SK-N-SH (cell line): ENCODE results near the gene LTK. TPM values are rescaled to one million over a fixed set of nuclear protein-coding genes. Genes with fewer than 3 reads are reported as not detected.
A peak's percentile ranks its signal among the peaks of the same experiment; 100 is the strongest.

Experiments
- CTCF ChIA-PET: fragments of 300-600, 350-600 bp; formaldehyde crosslinking; extraction: SDS; loops from one replicate; lab custom pipeline; 2021; lab: Yijun Ruan, JAX
- POLR2A ChIA-PET: fragments of 350-600 bp; sonication (Branson Sonifier 250); formaldehyde crosslinking; extraction: SDS; loops from one replicate; lab custom pipeline; 2020; ENCODE audit warnings: antibody characterized with exemption, inconsistent platforms; lab: Yijun Ruan, JAX
- DNase-seq: peaks from one replicate; pipeline ENCODE4 v3.0.0; 2012
- H2AFZ ChIP-seq: fragments of 200-600 bp; sonication (generic); 2 replicates; pipeline ENCODE4 v1.8.1; 2016; ENCODE audit warnings: antibody characterized with exemption, mild to moderate bottlenecking, low read depth
- H3F3A ChIP-seq: fragments of 200-600 bp; sonication (generic); replicated peaks from 2 replicates; pipeline ENCODE3; 2016; ENCODE audit warnings: antibody characterized with exemption, mild to moderate bottlenecking; ENCODE audit not compliant: insufficient read depth
- H3K27ac ChIP-seq, 2 experiments: fragments of 200-500 bp in 1 of 2; fragments of 200-600 bp in 1 of 2; sonication (Bioruptor generic) in 1 of 2; sonication (generic), shearing (Covaris generic) in 1 of 2; 2 replicates each; pipeline versions ENCODE4 v1.5.1 to v1.6.1; 2014 to 2016; ENCODE audit warnings: low read depth in 2 of 2, inconsistent platforms in 1 of 2, low read length in 1 of 2, mild to moderate bottlenecking in 1 of 2, mixed read lengths in 1 of 2
- H3K27me3 ChIP-seq: fragments of 200-600 bp; sonication (generic), shearing (Covaris generic); 2 replicates; pipeline ENCODE4 v1.6.1; 2016; ENCODE audit warnings: mixed run types; ENCODE audit not compliant: insufficient read depth
- H3K36me3 ChIP-seq, 2 experiments: fragments of 200-500 bp in 1 of 2; fragments of 200-600 bp in 1 of 2; sonication (Bioruptor generic) in 1 of 2; sonication (generic) in 1 of 2; replicated peaks in 1 of 2; 2 replicates each; pipeline versions ENCODE3 to v1.5.1; 2014 to 2016; ENCODE audit warnings: low read length in 1 of 2, mild to moderate bottlenecking in 1 of 2; ENCODE audit not compliant: insufficient read depth in 2 of 2, control insufficient read depth in 1 of 2
- H3K4me1 ChIP-seq, 2 experiments: fragments of 200-500 bp in 1 of 2; fragments of 200-600 bp in 1 of 2; sonication (Bioruptor generic) in 1 of 2; sonication (generic), shearing (Covaris generic) in 1 of 2; 2 replicates each; pipeline versions ENCODE4 v1.5.1 to v1.6.1; 2014 to 2016; ENCODE audit warnings: low read depth in 1 of 2, low read length in 1 of 2, mixed run types in 1 of 2; ENCODE audit not compliant: insufficient read depth in 2 of 2, control insufficient read depth in 1 of 2
- H3K4me2 ChIP-seq: fragments of 200-600 bp; sonication (generic), shearing (Covaris generic); 2 replicates; pipeline ENCODE4 v1.6.1; 2017; ENCODE audit warnings: mixed run types
- H3K4me3 ChIP-seq, 2 experiments: fragments of 200-500 bp in 1 of 2; fragments of 200-600 bp in 1 of 2; sonication (Bioruptor generic) in 1 of 2; sonication (generic), shearing (Covaris generic) in 1 of 2; 2 replicates each; pipeline versions ENCODE4 v1.5.1 to v1.8.1; 2014 to 2016; ENCODE audit warnings: low read depth in 2 of 2, inconsistent platforms in 1 of 2, low read length in 1 of 2, mild to moderate bottlenecking in 1 of 2, mixed read lengths in 1 of 2, moderate library complexity in 1 of 2
- H3K79me2 ChIP-seq: fragments of 200-600 bp; sonication (generic); 2 replicates; pipeline ENCODE4 v1.8.1; 2017; ENCODE audit warnings: mild to moderate bottlenecking; ENCODE audit not compliant: insufficient read depth
- H3K9ac ChIP-seq: fragments of 200-600 bp; sonication (generic); 2 replicates; pipeline ENCODE4 v1.6.1; 2017; ENCODE audit warnings: mixed run types
- H3K9me2 ChIP-seq: fragments of 200-600 bp; sonication (generic); 2 replicates; pipeline ENCODE4 v1.6.1; 2017; ENCODE audit warnings: mixed run types
- H3K9me3 ChIP-seq: fragments of 200-600 bp; sonication (generic); 2 replicates; pipeline ENCODE4 v1.6.1; 2017; ENCODE audit warnings: mixed run types, mild to moderate bottlenecking, moderate library complexity
- H4K20me1 ChIP-seq: fragments of 200-600 bp; sonication (generic); 2 replicates; pipeline ENCODE4 v1.6.1; 2017; ENCODE audit warnings: mild to moderate bottlenecking, mixed run types; ENCODE audit not compliant: insufficient read depth
- CHD2 ChIP-seq: fragments of 150-350 bp; IDR thresholded peaks from 2 replicates; pipeline ENCODE4 v1.6.1; 2018; ENCODE audit warnings: low read length; ENCODE audit not compliant: partially characterized antibody
- EP300 ChIP-seq, 2 experiments: IDR thresholded peaks; 2 replicates each; pipeline versions ENCODE4 v1.4.0 to v1.6.1; 2012; ENCODE audit warnings: borderline replicate concordance in 1 of 2, low read depth in 1 of 2, low read length in 1 of 2
- FOSL2 ChIP-seq: IDR thresholded peaks from 2 replicates; pipeline ENCODE4 v1.4.0; 2012; ENCODE audit warnings: low read depth, mild to moderate bottlenecking, moderate library complexity, borderline replicate concordance
- FOXJ3 ChIP-seq: sonication (generic); formaldehyde crosslinking; IDR thresholded peaks from 2 replicates; pipeline ENCODE4 v1.5.1; 2020; ENCODE audit warnings: mild to moderate bottlenecking, missing genetic modification reagents
- GABPA ChIP-seq: IDR thresholded peaks from 2 replicates; pipeline ENCODE4 v1.4.0; 2012; ENCODE audit warnings: low read depth, mild to moderate bottlenecking
- GATA2 ChIP-seq: sonication (generic); formaldehyde crosslinking; IDR thresholded peaks from 2 replicates; pipeline ENCODE4 v1.5.0; 2020; ENCODE audit warnings: mild to moderate bottlenecking, missing genetic modification reagents
- NFIC ChIP-seq: IDR thresholded peaks from 2 replicates; pipeline ENCODE4 v1.4.0; 2012; ENCODE audit warnings: borderline replicate concordance
- POLR2AphosphoS5 ChIP-seq: IDR thresholded peaks from 2 replicates; pipeline ENCODE4 v1.6.1; 2012; ENCODE audit warnings: low read depth, low read length
- RFX5 ChIP-seq: IDR thresholded peaks from 2 replicates; pipeline ENCODE4 v1.6.1; 2012; ENCODE audit warnings: mild to moderate bottlenecking, improper control_type of control experiment, low read length
- SIN3A ChIP-seq: IDR thresholded peaks from 2 replicates; pipeline ENCODE4 v1.6.1; 2012; ENCODE audit warnings: low read depth, mild to moderate bottlenecking, low read length, moderate library complexity, borderline replicate concordance
- TCF12 ChIP-seq: IDR thresholded peaks from 2 replicates; pipeline ENCODE4 v1.4.0; 2012
- YY1 ChIP-seq: IDR thresholded peaks from 2 replicates; pipeline ENCODE4 v1.4.0; 2012; ENCODE audit warnings: low read depth, mild to moderate bottlenecking
- WGBS: methylation state at CpG from one replicate; pipeline ENCODE4 v1.1.6; 2017; ENCODE audit warnings: low lambda C conversion rate; 5-methylcytosine and 5-hydroxymethylcytosine counted together
- polyA plus RNA-seq, 3 experiments: library from polyadenylated mRNA; depleted of rRNA; stranded (reverse); fragments of >200 nt; gene quantifications; 2 replicates each; pipeline ENCODE4 v1.2.3, GENCODE V29; 2012
- TF ChIP-seq, protein P1 (sequence below): IDR thresholded peaks from 2 replicates; pipeline ENCODE4 v1.4.0; 2012; ENCODE audit warnings: low read depth, borderline replicate concordance
- TF ChIP-seq, protein P2 (sequence below): IDR thresholded peaks from 2 replicates; pipeline ENCODE4 v1.6.1; 2012; ENCODE audit warnings: mild to moderate bottlenecking, low read depth, low read length, moderate library complexity
- TF ChIP-seq, protein P3 (sequence below): fragments of 150-350 bp; IDR thresholded peaks from 2 replicates; pipeline ENCODE4 v1.6.1; 2016; ENCODE audit warnings: mild to moderate bottlenecking, low read depth, low read length

LTK gene
- polyA plus RNA-seq, 1 of the 3 experiments (the other 2 are of a cell fraction) = 0.07 TPM

DNA sequence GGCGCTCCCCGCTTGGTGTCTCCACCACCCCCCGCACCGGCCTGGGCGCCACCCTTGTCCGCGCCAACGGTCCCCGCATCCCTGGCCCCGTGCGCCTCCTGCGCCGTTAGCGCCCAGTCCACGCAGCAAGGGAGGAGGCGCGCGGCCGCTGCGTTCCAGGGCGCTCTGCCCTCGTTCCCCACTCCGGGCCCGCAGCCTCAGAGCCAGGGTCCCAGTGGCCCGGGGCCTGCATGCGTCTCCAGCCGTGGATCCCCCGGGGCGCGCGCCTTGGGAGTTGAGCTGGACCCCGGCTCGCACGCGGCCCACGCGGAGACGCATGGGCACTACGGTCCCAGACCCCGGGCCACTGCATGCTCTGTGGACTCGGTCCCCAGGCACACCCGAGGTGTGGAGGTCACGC is 27.3 kb downstream of the LTK start:
- Histone ChIP-seq H3K4me1 (no peaks in the 10 kb centered on the region), H3K9me2 (no peaks in the 10 kb centered on the region), H2AFZ (no peak overlapping the region)
- POLR2A ChIA-PET = no interaction called here
- peak; percentile 28 for DNase-seq
- no peak for TF ChIP-seq GABPA
- no peak for TF ChIP-seq RFX5
- TF ChIP-seq FOXJ3 (CRISPR knock-in tag) = no peak
- TF ChIP-seq NFIC = no peak
- no peak for TF ChIP-seq SIN3A
- no peak for TF ChIP-seq GATA2 (CRISPR knock-in tag)
- no peak for TF ChIP-seq CHD2
- no peak for TF ChIP-seq YY1
- TF ChIP-seq, protein P1, sequence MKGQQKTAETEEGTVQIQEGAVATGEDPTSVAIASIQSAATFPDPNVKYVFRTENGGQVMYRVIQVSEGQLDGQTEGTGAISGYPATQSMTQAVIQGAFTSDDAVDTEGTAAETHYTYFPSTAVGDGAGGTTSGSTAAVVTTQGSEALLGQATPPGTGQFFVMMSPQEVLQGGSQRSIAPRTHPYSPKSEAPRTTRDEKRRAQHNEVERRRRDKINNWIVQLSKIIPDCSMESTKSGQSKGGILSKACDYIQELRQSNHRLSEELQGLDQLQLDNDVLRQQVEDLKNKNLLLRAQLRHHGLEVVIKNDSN = no peak
- TF ChIP-seq, protein P2, sequence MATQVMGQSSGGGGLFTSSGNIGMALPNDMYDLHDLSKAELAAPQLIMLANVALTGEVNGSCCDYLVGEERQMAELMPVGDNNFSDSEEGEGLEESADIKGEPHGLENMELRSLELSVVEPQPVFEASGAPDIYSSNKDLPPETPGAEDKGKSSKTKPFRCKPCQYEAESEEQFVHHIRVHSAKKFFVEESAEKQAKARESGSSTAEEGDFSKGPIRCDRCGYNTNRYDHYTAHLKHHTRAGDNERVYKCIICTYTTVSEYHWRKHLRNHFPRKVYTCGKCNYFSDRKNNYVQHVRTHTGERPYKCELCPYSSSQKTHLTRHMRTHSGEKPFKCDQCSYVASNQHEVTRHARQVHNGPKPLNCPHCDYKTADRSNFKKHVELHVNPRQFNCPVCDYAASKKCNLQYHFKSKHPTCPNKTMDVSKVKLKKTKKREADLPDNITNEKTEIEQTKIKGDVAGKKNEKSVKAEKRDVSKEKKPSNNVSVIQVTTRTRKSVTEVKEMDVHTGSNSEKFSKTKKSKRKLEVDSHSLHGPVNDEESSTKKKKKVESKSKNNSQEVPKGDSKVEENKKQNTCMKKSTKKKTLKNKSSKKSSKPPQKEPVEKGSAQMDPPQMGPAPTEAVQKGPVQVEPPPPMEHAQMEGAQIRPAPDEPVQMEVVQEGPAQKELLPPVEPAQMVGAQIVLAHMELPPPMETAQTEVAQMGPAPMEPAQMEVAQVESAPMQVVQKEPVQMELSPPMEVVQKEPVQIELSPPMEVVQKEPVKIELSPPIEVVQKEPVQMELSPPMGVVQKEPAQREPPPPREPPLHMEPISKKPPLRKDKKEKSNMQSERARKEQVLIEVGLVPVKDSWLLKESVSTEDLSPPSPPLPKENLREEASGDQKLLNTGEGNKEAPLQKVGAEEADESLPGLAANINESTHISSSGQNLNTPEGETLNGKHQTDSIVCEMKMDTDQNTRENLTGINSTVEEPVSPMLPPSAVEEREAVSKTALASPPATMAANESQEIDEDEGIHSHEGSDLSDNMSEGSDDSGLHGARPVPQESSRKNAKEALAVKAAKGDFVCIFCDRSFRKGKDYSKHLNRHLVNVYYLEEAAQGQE = no peak
- no peak for TF ChIP-seq EP300 (IDR thresholded peaks at IDR 0.05; ENCODE audit: borderline replicate concordance in 1 of 2, low read depth in 1 of 2, low read length in 1 of 2)
- TF ChIP-seq POLR2AphosphoS5 = no peak
- TF ChIP-seq TCF12 = no peak
- TF ChIP-seq, protein P3, sequence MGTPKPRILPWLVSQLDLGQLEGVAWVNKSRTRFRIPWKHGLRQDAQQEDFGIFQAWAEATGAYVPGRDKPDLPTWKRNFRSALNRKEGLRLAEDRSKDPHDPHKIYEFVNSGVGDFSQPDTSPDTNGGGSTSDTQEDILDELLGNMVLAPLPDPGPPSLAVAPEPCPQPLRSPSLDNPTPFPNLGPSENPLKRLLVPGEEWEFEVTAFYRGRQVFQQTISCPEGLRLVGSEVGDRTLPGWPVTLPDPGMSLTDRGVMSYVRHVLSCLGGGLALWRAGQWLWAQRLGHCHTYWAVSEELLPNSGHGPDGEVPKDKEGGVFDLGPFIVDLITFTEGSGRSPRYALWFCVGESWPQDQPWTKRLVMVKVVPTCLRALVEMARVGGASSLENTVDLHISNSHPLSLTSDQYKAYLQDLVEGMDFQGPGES = no peak
- TF ChIP-seq FOSL2 = no peak
- TF ChIP-seq, all 33 proteins: peak for 0
- no peak overlapping the region for H3K9ac ChIP-seq
- H3K79me2 ChIP-seq = no peaks in the 10 kb centered on the region
- H3K27me3 ChIP-seq = no peaks in the 10 kb centered on the region
- peaks cover 4% of the 10 kb centered on the region for H3F3A ChIP-seq
- H3K27ac ChIP-seq = no peak overlapping the region
- no peaks in the 10 kb centered on the region for H3K9me3 ChIP-seq
- CTCF ChIA-PET = interaction anchor here (1.1 kb wide), 1 partner anchor 20 kb away, joined by 4 read pairs; no protein-coding TSS in a partner anchor
- no peak overlapping the region for H3K4me2 ChIP-seq
- H4K20me1 ChIP-seq = no peaks in the 10 kb centered on the region
- 96% methylated on average over 42 of the region's 43 CpGs for WGBS
- H3K36me3 ChIP-seq = peaks cover 0 to 17% of the 10 kb centered on the region in 2 experiments
- no peak overlapping the region for H3K4me3 ChIP-seq
